Keratinocyte (primary cell): ENCODE measurements around the gene TLR9. TPM values are rescaled to one million over a fixed set of nuclear protein-coding genes. Genes with fewer than 3 reads are reported as not detected.
A peak's percentile ranks its signal among the peaks of the same experiment; 100 is the strongest.

Experiments used
- DNase-seq: peaks from one replicate; pipeline ENCODE4 v3.0.0-alpha.2; 2011; ENCODE audit warnings: low read depth, missing footprints, low spot score
- FAIRE-seq: peaks from 2 replicates; lab custom pipeline; 2011; peaks lifted over from hg19 to GRCh38; lab: Jason Lieb, UNC
- H2AFZ ChIP-seq: 2 replicates; pipeline ENCODE4 v1.6.0; 2012; ENCODE audit warnings: low read length, control low read depth, inconsistent platforms; ENCODE audit not compliant: control insufficient read depth
- H3K27ac ChIP-seq: 2 replicates; pipeline ENCODE4 v1.5.1; 2011; ENCODE audit warnings: low read length; ENCODE audit not compliant: control insufficient read depth, insufficient read depth
- H3K27me3 ChIP-seq: 3 replicates; pipeline ENCODE4 v1.6.0; 2011; ENCODE audit warnings: low read length; ENCODE audit not compliant: control insufficient read depth, insufficient read depth; ENCODE audit errors: extremely low read depth
- H3K36me3 ChIP-seq, 2 experiments: 2 replicates in 1 of 2; 3 replicates in 1 of 2; pipeline ENCODE4 v1.5.1; 2011; ENCODE audit warnings: low read length in 2 of 2, mild to moderate bottlenecking in 1 of 2; ENCODE audit not compliant: control insufficient read depth in 2 of 2, insufficient read depth in 2 of 2; ENCODE audit errors: extremely low read depth in 1 of 2
- H3K4me1 ChIP-seq: 3 replicates; pipeline ENCODE4 v1.5.1; 2011; ENCODE audit warnings: low read length; ENCODE audit not compliant: control insufficient read depth, insufficient read depth; ENCODE audit errors: extremely low read depth
- H3K4me2 ChIP-seq: 3 replicates; pipeline ENCODE4 v1.6.0; 2011; ENCODE audit warnings: low read depth, low read length; ENCODE audit not compliant: control insufficient read depth, insufficient read depth; ENCODE audit errors: extremely low read depth
- H3K4me3 ChIP-seq, 3 experiments: fragments of 200-600 bp in 1 of 3; sonication (generic) in 1 of 3; 2 replicates in 2 of 3; 3 replicates in 1 of 3; pipeline ENCODE4 v1.5.1; 2011 to 2016; ENCODE audit warnings: low read length in 3 of 3, mild to moderate bottlenecking in 3 of 3, control low read depth in 2 of 3, inconsistent platforms in 1 of 3, low read depth in 1 of 3, mixed read lengths in 1 of 3, mixed run types in 1 of 3, moderate library complexity in 1 of 3; ENCODE audit not compliant: control insufficient read depth in 2 of 3, insufficient read depth in 2 of 3; ENCODE audit errors: extremely low read depth in 1 of 3
- H3K79me2 ChIP-seq: 2 replicates; pipeline ENCODE4 v1.6.0; 2012; ENCODE audit warnings: low read length; ENCODE audit not compliant: control insufficient read depth, insufficient read depth
- H3K9ac ChIP-seq: 3 replicates; pipeline ENCODE4 v1.6.0; 2011; ENCODE audit warnings: low read length; ENCODE audit not compliant: control insufficient read depth, insufficient read depth; ENCODE audit errors: extremely low read depth
- H3K9me1 ChIP-seq: 3 replicates; pipeline ENCODE4 v1.6.0; 2011; ENCODE audit warnings: low read length; ENCODE audit not compliant: control insufficient read depth, insufficient read depth; ENCODE audit errors: extremely low read depth
- H3K9me3 ChIP-seq: 2 replicates; pipeline ENCODE4 v1.5.1; 2012; ENCODE audit warnings: low read depth, low read length; ENCODE audit not compliant: control insufficient read depth
- H4K20me1 ChIP-seq: 3 replicates; pipeline ENCODE4 v1.6.0; 2011; ENCODE audit warnings: low read length; ENCODE audit not compliant: control insufficient read depth, insufficient read depth; ENCODE audit errors: extremely low read depth
- CTCF ChIP-seq, 3 experiments: IDR thresholded peaks in 1 of 3; conservative IDR thresholded peaks in 1 of 3; optimal IDR thresholded peaks in 1 of 3; 2 replicates in 2 of 3; 3 replicates in 1 of 3; pipeline versions ENCODE3 to v1.5.1; 2011; ENCODE audit warnings: low read length in 3 of 3, mild to moderate bottlenecking in 3 of 3, moderate library complexity in 2 of 3, control low read depth in 1 of 3, inconsistent platforms in 1 of 3; ENCODE audit not compliant: insufficient read depth in 2 of 3; ENCODE audit errors: extremely low read depth in 1 of 3
- EZH2 ChIP-seq: IDR thresholded peaks from one replicate; pipeline ENCODE4 v1.6.1; 2012; ENCODE audit warnings: inconsistent platforms, mild to moderate bottlenecking, low read length, moderate library complexity
- dilution Hi-C: fragments of 300-500 bp; cut with MboI; formaldehyde crosslinking; loops from one replicate; pipeline ENCODE4 v1.7.0; 2020; ENCODE audit warnings: low sequenced_read_pairs; ENCODE audit not compliant: extremely low pct_ligation_motif_present
- polyA plus RNA-seq, 5 experiments: library from polyadenylated mRNA; depleted of rRNA in 3 of 5; stranded (reverse) in 3 of 5; stranded (forward) in 1 of 5; unstranded in 1 of 5; fragments of >200 nt; gene quantifications; 1 replicate in 1 of 5; 2 replicates in 3 of 5; 3 replicates in 1 of 5; pipeline versions ENCODE4 v1.2.1 to v1.2.3, GENCODE V29; 2011 to 2012; ENCODE audit warnings: missing spikeins in 2 of 5, low read depth in 1 of 5, low replicate concordance in 1 of 5

Gene TLR9
- polyA plus RNA-seq, 1 donor (not counting 4 experiments of a cell fraction or from before 2014, with no cell fraction given): not detected

GRCh38 chr3:52238193-52238760, 12.8 kb upstream of the TLR9 start:
- Histone ChIP-seq H3K4me1 (peaks cover 29% of the 10 kb centered on the region), H3K36me3 (peaks cover 5 to 13% of the 10 kb centered on the region in 2 experiments), H2AFZ (no peak overlapping the region), H3K27me3 (no peaks in the 10 kb centered on the region), H3K27ac (peak overlapping the region; percentile 22), H3K9me1 (no peaks in the 10 kb centered on the region), H3K9ac (peak overlapping the region; percentile 89), H3K4me2 (peak overlapping the region; percentile 80), H3K4me3 (peak overlapping the region; percentile 75 to 91 (median 76)), H3K9me3 (no peaks in the 10 kb centered on the region), H4K20me1 (peaks cover 5% of the 10 kb centered on the region), H3K79me2 (peaks cover 53% of the 10 kb centered on the region)
- FAIRE-seq (peak; percentile 61), DNase-seq (no peak)
- dilution Hi-C loops: no loop called here
- TF ChIP-seq EZH2: no peak

- peaks cover 57% of the 10 kb centered on the region for H3K79me2 ChIP-seq
Measured at GRCh38 chr3:52237657-52238172, 12.3 kb upstream of the TLR9 start.

More at GRCh38 chr3:52237657-52238172, 12.3 kb upstream of the TLR9 start:
- no peak overlapping the region for H2AFZ ChIP-seq
- no peaks in the 10 kb centered on the region for H3K9me1 ChIP-seq
- peak overlapping the region; percentile 80 for H3K4me2 ChIP-seq
- peaks cover 5 to 13% of the 10 kb centered on the region in 2 experiments for H3K36me3 ChIP-seq
- dilution Hi-C loops: no loop called here
- H3K4me3 ChIP-seq: peak overlapping the region; percentile 75 to 91 (median 76)
- no peaks in the 10 kb centered on the region for H3K9me3 ChIP-seq
- peaks cover 28% of the 10 kb centered on the region for H3K4me1 ChIP-seq
- TF ChIP-seq CTCF (optimal IDR thresholded peaks at IDR 0.05 in 1 of 3, IDR thresholded peaks at IDR 0.05 in 1 of 3, conservative IDR thresholded peaks at IDR 0.05 in 1 of 3; ENCODE audit: extremely low read depth in 1 of 3, insufficient read depth in 2 of 3, low read length in 3 of 3) (no peak), EZH2 (no peak)
- DNase-seq: no peak
- peak overlapping the region; percentile 89 for H3K9ac ChIP-seq
- no peaks in the 10 kb centered on the region for H3K27me3 ChIP-seq
- H4K20me1 ChIP-seq: peaks cover 8% of the 10 kb centered on the region
- H3K27ac ChIP-seq: peak overlapping the region; percentile 22
- FAIRE-seq: peak; percentile 62
